Keratinocyte (primary cell): ENCODE measurements around the gene CCBE1.

Experiments
- EZH2 ChIP-seq: IDR thresholded peaks from one replicate; pipeline ENCODE4 v1.6.1; 2012; ENCODE audit warnings: inconsistent platforms, mild to moderate bottlenecking, low read length, moderate library complexity
- TF ChIP-seq, protein P1 (sequence below), 3 experiments: IDR thresholded peaks in 1 of 3; conservative IDR thresholded peaks in 1 of 3; optimal IDR thresholded peaks in 1 of 3; 2 replicates in 2 of 3; 3 replicates in 1 of 3; pipeline versions ENCODE3 to v1.5.1; 2011; ENCODE audit warnings: low read length in 3 of 3, mild to moderate bottlenecking in 3 of 3, moderate library complexity in 2 of 3, control low read depth in 1 of 3, inconsistent platforms in 1 of 3; ENCODE audit not compliant: insufficient read depth in 2 of 3; ENCODE audit errors: extremely low read depth in 1 of 3

DNA sequence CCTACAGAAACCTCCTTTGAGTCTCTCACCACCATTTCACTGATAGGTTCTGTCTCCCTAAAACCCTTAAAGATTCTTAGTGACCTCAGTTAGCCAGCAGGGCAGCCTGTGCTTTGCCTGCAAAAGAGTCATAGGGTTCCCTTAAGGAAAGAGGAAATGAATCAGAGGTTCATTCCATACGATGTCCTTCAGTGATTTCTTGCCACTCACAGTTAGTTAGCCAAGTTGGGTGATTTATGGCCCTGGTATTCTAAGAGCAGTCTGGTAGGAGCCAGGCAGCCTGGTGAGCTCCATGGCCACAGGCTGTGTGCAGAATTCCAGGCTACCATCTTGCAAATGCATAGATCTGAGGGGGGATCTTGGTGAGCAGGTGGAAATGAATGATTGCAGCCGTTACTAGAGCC lies 18.7 kb upstream of the CCBE1 start:
- TF ChIP-seq, protein P1, sequence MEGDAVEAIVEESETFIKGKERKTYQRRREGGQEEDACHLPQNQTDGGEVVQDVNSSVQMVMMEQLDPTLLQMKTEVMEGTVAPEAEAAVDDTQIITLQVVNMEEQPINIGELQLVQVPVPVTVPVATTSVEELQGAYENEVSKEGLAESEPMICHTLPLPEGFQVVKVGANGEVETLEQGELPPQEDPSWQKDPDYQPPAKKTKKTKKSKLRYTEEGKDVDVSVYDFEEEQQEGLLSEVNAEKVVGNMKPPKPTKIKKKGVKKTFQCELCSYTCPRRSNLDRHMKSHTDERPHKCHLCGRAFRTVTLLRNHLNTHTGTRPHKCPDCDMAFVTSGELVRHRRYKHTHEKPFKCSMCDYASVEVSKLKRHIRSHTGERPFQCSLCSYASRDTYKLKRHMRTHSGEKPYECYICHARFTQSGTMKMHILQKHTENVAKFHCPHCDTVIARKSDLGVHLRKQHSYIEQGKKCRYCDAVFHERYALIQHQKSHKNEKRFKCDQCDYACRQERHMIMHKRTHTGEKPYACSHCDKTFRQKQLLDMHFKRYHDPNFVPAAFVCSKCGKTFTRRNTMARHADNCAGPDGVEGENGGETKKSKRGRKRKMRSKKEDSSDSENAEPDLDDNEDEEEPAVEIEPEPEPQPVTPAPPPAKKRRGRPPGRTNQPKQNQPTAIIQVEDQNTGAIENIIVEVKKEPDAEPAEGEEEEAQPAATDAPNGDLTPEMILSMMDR (optimal IDR thresholded peaks at IDR 0.05 in 1 of 3, IDR thresholded peaks at IDR 0.05 in 1 of 3, conservative IDR thresholded peaks at IDR 0.05 in 1 of 3; ENCODE audit: extremely low read depth in 1 of 3, insufficient read depth in 2 of 3, low read length in 3 of 3): peak in 1 of 3 experiments; percentile 23
- TF ChIP-seq EZH2: no peak
